Measurements from ENCODE around the gene MRTFA. TPM values are rescaled to one million over a fixed set of nuclear protein-coding genes. Genes with fewer than 3 reads are reported as not detected.

MRTFA gene
- total and polyA plus RNA-seq, 12 donors = 12.3 to 141 (median 41.6) TPM

DNA sequence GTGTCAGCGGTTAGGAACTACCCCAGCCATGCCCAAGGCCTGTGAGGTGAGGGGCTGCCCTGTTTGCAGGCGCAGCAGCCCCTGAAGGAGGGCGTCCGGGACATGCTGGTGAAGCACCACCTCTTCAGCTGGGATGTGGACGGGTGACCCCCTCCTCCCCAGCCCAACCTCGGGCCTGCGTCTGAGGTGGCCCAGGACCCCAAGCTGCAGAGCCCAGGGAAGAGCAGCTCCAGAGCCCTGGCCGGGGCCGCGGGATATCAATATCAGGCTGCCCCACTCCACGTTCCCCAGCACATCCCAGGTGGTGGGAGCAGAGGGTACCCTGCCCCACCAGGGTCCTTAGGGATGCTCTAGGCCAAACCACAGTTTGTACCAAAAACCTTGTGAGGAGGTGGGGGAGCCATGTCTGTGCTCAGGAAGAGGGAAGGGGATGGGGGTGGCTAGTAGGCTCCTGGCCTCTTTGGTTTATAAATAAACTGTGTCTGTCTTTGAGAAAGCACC is 226.9 kb downstream of the MRTFA start:
- H3K36me3 ChIP-seq (replicated peaks in 1 of 2) = peaks cover 0 to 72% of the 10 kb centered on the region in 2 donors
- 94 to 95% (median 95%) methylated on average over 4 to 11 of the region's 11 CpGs; no CpG with 5 or more reads in 1 of the 4 donors for WGBS, 4 donors
- intact Hi-C loops (cut with DNase I) = no loop called here

DNA sequence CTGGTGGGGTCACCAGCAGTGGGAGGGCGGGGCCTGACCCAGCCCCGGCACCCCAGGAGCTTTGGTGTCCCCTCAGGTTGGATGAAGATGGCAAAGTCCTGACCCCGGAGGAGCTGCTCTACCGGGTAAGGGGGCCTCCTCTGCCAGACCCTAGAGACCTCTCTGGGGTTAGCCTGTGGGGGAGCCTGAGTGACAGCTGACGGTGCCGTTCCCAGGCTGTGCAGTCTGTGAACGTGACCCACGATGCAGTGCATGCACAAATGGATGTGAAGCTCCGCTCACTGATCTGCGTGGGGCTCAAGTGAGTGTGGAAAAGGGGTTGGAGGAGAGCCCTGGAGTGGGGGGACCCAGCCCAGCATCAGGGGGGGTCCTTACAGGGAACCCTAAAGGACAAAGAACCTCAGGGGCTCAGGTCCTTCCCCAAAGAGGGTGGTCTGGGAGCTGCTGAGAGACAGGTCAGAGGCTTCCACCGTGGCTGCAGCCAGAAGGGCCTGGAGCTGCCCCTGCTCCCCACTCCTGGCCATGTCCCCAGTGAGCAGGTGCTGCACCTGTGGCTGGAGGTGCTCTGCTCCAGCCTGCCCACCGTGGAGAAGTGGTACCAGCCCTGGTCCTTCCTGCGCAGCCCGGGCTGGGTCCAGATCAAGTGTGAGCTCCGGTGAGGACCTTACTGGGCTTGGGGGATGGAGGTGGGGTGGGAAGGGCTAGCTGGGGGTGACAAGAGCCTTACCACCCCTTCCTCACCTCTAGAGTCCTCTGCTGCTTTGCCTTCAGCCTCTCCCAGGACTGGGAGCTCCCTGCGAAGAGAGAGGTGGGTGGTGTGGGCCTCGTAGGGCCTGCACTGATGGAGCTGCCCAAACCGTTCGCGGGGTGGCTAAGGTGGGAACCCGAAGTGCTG is 227.6 kb downstream of the MRTFA start:
- intact Hi-C loops (cut with DNase I) = no loop called here
- no peaks in the 10 kb centered on the region for H3K4me1 ChIP-seq (replicated peaks in 1 of 2)
- peaks cover 0 to 79% of the 10 kb centered on the region in 2 donors for H3K36me3 ChIP-seq (replicated peaks in 1 of 2)
- no peak overlapping the region for H3K27ac ChIP-seq
- H3K4me3 ChIP-seq = no peak overlapping the region
- no peak for DNase-seq
- TF ChIP-seq, protein P1, sequence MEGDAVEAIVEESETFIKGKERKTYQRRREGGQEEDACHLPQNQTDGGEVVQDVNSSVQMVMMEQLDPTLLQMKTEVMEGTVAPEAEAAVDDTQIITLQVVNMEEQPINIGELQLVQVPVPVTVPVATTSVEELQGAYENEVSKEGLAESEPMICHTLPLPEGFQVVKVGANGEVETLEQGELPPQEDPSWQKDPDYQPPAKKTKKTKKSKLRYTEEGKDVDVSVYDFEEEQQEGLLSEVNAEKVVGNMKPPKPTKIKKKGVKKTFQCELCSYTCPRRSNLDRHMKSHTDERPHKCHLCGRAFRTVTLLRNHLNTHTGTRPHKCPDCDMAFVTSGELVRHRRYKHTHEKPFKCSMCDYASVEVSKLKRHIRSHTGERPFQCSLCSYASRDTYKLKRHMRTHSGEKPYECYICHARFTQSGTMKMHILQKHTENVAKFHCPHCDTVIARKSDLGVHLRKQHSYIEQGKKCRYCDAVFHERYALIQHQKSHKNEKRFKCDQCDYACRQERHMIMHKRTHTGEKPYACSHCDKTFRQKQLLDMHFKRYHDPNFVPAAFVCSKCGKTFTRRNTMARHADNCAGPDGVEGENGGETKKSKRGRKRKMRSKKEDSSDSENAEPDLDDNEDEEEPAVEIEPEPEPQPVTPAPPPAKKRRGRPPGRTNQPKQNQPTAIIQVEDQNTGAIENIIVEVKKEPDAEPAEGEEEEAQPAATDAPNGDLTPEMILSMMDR (IDR thresholded peaks at IDR 0.05) = no peak
- no peak for TF ChIP-seq POLR2A (IDR thresholded peaks at IDR 0.05)
- no peaks in the 10 kb centered on the region for H3K9me3 ChIP-seq (replicated peaks in 1 of 3)
- H3K27me3 ChIP-seq = no peaks in the 10 kb centered on the region
- 90 to 93% (median 92%) methylated on average over 9 to 21 of the region's 21 CpGs for WGBS, 4 donors

More for the DNA sequence above, 226.9 kb downstream of the MRTFA start:
- Histone ChIP-seq H3K4me1 (replicated peaks in 1 of 2) (no peaks in the 10 kb centered on the region), H3K27me3 (no peaks in the 10 kb centered on the region), H3K4me3 (no peak overlapping the region), H3K9me3 (replicated peaks in 1 of 3) (no peaks in the 10 kb centered on the region), H3K27ac (no peak overlapping the region)
- no peak for TF ChIP-seq POLR2A (IDR thresholded peaks at IDR 0.05)
- TF ChIP-seq, protein P1 (IDR thresholded peaks at IDR 0.05) = no peak
- no peak for DNase-seq

DNA sequence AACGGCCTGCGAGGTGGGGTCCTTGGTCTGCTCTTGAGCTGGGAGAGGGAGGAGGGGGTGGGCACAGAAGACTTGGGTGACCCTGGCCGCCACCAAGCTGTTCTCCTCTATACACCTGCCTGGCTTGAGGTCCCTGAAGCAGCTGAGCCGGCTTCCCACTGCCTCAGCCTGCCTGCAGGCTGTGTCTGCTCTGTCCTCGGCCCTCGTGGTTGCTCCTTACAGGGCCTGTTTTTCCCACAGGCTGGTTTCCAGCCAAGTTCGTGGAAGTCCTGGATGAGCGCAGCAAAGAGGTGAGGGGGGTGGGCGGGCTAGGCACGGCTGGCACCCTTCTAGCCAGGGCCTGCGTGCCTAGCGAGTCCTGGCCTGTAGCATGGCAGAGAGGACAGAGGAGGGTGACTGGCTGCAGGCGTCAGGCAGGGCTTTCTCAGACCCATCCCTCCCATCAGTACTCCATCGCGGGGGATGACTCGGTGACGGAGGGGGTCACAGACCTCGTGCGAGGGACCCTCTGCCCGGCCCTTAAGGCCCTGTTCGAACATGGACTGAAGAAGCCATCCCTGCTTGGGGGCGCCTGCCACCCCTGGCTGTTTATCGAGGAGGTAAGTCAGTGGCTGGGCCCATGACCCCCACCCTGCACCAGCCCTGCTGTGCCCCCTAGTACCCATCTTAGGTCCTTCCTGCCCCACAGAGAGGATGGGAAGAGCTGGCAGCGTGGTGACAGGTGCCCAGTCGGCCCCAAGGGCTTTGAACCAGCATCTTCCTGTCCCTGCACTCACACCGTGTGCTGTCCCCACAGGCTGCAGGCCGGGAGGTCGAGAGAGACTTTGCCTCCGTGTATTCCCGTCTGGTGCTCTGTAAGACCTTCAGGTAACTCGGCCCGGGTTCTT is 228.4 kb downstream of the MRTFA start:
- no peak overlapping the region for H3K4me3 ChIP-seq
- 89 to 96% (median 91%) methylated on average over 9 to 32 of the region's 32 CpGs for whole genome bisulfite sequencing, 4 donors
- TF ChIP-seq, protein P1 (IDR thresholded peaks at IDR 0.05) = no peak
- no peak for TF ChIP-seq POLR2A (IDR thresholded peaks at IDR 0.05)
- no peak for DNase-seq
- H3K36me3 ChIP-seq (replicated peaks in 1 of 2) = peaks cover 0 to 81% of the 10 kb centered on the region in 2 donors
- no peak overlapping the region for H3K27ac ChIP-seq
- H3K4me1 ChIP-seq (replicated peaks in 1 of 2) = no peaks in the 10 kb centered on the region
- intact Hi-C loops (cut with DNase I) = no loop called here
- H3K9me3 ChIP-seq (replicated peaks in 1 of 3) = no peaks in the 10 kb centered on the region
- no peaks in the 10 kb centered on the region for H3K27me3 ChIP-seq

All from adrenal gland (tissue), 12 donors.